Measurements from ENCODE around the gene PCGF3.
A peak's percentile ranks its signal among the peaks of the same experiment; 100 is the strongest.
"Not testable (repeated sequence)": the region's sequence is repeated elsewhere in the genome, so short reads cannot be mapped to it uniquely, and the experiment has no call there.

Gene PCGF3

DNA sequence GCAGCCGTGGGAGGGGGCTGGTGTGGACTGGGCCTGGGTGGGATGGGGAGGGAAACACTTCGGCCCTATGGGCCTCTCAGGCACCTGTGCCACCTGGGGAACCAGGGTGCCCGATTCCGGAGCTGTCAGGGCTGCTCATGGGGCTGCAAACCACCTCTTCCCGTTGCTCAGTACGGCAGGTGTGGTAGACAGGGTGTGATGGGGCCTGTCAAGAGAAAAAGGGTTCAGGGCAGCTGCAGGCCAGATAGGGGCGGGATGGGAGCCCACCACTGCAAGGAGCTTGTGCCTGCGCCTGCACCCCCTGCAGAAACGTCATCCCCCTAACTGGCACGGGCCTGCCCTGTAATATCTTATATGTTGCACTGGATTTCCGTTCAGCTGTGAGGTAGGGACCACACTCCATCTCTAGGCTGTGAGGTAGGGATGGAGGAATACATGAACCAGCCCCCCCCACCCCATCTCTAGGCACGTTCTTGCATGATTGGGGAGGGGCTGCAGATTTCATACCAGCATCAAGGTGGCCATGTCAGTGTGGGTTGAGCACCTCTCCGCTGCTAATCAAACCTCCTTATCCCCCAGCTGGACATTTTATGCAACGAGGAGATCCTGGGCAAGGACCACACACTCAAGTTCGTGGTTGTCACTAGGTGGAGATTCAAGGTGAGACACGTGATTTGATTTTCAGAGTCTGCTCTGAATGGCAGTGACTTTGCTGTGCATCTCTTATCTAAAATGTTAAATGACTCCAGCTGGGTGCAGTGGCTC, 59.0 kb downstream of the PCGF3 start:
- DNase-seq (ENCODE audit: low spot score), result no peak

DNA sequence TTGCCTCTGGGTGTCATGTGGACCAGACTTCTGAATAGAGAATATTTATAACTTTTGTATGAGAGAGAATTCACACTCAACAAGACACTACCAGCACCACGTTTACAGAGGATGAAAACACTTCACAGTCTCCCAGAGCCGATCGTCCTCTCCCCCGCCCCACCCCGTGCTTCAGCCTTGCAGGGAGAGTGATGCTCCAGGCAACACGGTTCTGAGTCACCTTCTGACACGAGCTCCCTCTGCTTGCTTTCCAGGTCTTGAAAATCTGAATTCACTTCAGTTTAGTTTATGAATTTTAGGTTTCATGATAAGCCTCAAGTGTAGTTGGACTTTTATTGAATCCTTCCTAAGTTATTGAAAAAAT, 60.5 kb downstream of the PCGF3 start:
- DNase-seq (ENCODE audit: low spot score), result no peak

DNA sequence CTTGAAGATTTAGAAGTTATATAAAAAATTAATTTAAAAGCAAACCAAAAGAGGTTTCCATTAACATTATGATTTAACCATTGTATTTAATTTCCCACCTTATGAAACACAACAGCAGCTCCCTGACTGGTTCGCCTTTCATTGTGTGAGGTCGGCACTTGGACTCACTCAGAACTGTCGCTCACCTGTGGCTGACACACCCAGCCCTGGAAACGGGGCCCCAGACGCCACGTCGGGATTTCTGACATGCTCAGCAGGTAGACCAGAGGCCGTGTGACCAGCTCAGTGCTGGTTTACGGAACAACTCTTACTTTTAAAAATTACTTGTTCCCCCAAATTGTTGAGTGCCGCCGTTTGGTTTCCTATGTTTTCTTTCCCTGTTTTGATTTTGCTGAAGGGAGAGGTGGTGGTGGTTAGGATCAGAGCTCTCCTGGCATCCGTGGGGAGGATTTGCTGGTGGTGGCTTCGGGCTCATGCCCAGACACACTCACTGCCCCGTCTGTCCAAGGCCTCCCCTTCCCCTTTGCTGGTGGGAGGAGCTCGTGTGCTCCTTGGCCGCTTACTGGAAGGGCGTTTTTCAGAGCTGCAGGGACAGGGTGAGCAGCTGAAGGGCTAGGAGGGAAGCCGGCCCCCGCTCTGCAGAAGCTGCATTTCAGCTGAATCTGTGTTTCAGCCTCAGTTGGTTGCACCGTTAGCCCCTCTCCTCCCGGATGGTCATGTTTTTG, 61.1 kb downstream of the PCGF3 start:
- no peak for DNase-seq (ENCODE audit: low spot score)

DNA sequence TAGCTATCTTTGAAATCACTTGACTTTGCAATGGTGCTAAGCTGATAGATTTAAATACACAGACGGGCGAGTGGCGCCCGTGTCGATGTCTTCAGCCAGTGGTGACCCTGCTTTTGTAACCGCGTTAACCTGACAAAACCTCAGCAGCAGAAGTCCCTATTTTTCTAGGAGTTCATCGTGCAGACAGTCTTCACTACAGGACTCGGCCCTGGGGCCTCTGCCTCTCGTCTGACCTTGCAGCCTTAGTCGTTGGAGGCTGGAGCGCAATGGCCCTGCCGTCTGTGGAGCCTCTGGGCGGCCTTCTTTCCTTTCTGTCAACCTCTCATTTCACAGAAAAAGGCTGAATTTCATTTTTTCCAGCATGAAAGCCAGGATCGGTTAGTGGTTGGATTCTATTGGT, 62.4 kb downstream of the PCGF3 start:
- DNase-seq (ENCODE audit: low spot score), result no peak

DNA sequence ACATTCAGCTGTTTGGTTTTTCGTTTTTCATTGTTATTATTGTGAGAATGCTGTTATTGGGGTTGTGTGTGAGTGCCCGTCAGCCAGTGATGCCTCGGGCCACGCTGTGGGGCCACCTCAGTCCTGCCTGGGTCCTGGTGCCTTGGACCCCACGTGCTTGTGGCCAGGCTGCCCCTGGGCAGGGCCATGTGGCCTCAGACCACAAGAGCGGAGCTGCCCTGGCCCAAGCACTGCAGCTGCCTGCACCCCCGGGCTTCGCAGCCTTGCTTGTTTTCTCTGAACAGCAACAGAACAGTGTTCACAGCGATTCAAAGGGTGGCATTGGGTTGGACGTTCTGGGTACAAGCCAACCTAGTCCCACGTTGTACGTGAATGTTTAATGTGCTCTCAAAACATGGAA, 63.4 kb downstream of the PCGF3 start:
- no peak for DNase-seq (ENCODE audit: low spot score)

DNA sequence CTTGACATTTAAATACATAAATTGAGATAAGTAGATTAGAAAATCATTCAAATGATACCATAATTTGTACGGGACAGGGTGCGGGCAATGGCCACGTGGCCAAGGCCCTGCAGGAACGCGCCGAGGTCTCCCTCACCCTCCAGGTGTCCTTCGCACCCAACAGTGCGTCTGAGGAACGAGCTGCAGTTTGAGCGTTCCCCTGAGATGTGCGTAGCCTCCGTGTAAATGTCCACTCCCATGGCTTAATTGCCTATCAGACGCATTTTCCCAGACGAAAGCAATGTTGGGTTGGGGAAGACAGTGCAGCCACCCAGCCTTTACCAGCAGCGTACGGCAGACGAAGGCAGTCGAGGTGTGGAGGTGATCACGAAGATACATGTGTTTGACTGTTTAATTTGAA, 63.9 kb downstream of the PCGF3 start:
- DNase-seq (ENCODE audit: low spot score), result no peak

DNA sequence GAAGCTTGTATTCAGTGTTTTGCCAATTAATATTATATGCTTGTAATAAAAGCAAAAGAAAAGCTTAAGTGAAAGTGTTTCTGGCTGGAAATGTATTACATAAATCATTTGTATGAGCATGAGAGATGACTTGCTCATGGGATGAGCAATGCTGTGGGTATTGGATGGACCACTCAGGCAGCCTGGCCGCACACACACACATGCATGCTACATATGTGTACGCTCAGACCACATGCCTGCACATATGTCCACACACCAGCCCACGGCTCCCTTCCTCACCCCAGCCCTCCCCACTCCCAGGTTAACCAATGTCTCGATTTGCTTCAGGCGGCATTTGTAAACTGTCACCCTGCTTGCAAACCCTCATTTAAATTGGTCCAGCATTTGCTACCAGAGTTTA, 64.4 kb downstream of the PCGF3 start:
- DNase-seq (ENCODE audit: low spot score), result no peak

DNA sequence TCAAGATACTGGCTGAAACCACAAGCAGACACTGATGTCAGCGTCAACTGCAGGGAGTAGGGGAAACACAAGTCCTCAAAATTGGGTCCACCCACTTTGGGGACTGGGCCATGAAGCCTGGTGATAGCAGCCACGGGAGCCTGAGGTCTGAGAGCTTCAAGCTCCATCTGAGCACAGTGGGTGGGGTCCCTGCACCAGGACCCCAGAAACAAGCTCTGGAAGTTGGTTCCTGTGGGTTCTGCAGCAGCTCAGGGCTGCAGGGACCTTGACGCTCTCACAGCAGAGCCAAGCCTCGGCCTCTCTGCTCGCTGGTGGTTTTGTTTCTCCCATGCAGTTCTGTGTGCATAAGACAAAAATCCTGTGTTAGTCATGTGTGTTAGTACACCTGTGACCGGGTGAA, 65.8 kb downstream of the PCGF3 start:
- no peak for DNase-seq (ENCODE audit: low spot score)

DNA sequence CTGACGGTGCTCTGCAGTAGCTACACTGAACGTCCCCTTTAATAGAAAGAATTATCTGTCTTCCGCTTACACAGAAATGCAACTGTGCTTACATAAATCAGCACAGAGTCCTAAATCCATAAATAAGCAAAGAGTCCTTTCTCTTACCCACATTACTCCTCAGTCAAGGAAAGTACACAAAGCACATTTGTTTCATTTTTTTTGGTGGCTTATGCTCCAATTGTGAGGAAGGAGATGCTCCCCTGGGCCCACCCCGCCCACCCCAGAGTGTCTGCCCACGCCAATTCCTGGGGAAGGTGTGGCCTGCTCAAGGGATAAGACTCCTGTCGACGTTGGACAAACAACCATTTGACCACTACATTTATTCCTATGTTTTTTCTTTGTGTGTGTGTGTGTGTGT, 66.5 kb downstream of the PCGF3 start:
- no peak for DNase-seq (ENCODE audit: low spot score)

DNA sequence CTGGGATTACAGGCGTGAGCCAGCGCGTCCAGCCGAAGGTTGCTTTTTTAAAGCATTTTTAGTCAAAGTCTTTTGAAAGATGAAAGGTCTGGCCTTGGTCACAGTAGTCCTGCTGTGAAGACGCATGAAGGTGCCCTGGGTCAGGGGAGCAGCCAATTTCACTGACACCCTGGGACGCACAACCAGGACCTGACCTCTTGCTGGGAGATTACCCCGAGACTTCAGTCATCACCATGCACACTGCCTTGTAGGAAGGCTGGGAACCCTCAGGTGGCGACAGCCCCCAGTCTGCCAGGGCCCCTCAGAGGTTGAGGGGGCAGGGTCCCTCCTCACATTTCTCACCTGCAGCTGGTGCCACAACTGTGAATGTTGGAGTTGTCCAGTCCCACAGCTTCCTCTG, 67.1 kb downstream of the PCGF3 start:
- no peak for DNase-seq (ENCODE audit: low spot score)

DNA sequence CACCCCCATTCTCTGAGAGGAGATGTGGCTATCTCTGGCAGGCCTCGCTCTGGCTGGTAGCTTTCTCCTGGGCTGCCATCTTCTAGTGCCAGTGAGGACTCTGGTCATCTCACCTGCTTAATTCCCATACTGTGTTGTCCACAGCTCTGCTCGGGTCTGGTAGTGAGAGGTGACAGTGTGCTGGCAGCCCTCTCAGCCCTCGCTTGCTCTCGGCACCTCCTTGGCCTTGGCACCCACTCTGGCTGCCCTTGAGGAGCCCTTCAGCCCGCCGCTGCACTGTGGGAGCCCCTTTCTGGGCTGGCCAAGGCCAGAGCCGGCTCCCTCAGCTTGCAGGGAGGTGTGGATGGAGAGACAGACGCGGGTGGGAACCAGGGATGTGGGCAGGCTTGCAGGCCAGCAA, 67.6 kb downstream of the PCGF3 start:
- DNase-seq (ENCODE audit: low spot score), result no peak

DNA sequence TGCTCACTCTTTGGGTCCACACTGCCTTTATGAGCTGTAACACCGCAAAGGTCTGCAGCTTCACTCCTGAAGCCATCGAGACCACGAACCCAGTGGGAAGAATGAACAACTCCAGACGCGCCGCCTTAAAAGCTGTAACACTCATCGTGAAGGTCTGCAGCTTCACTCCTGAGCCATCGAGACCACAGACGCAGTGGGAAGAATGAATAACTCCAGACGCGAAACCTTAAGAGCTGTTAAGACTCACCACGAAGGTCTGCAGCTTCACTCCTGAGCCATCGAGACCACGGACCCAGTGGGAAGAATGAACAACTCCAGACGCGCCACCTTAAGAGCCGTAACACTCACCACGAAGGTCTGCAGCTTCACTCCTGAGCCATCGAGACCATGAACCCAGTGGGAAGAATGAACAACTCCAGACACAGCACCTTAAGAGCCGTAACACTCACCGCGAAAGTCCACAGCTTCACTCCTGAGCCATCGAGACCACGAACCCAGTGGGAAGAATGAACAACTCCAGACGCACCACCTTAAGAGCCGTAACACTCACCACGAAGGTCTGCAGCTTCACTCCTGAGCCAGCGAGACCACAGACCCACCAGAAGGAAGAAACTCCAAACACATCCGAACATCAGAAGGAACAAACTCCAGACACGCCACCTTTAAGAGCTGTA, 68.9 kb downstream of the PCGF3 start:
- DNase-seq (ENCODE audit: low spot score), result not testable (repeated sequence)

DNA sequence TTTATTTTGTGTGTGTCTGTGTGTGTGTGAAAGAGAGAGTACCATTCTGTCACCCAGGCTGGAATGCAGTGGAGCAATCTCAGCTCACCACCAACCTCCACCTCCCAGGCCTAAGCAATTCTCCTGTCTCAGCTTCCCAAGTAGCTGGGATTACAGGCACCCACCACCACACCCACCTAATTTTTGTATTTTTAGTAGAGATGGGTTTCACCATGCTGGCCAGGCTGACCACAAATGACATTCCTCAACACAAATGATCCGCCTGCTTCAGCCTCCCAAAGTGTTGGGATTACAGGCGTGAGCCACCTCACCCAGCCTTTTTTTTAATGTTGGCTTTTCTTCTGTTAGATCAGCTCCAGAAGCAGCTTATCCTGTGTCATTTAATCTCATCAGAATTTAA, 69.9 kb downstream of the PCGF3 start:
- DNase-seq (ENCODE audit: low spot score), result not testable (repeated sequence)

DNA sequence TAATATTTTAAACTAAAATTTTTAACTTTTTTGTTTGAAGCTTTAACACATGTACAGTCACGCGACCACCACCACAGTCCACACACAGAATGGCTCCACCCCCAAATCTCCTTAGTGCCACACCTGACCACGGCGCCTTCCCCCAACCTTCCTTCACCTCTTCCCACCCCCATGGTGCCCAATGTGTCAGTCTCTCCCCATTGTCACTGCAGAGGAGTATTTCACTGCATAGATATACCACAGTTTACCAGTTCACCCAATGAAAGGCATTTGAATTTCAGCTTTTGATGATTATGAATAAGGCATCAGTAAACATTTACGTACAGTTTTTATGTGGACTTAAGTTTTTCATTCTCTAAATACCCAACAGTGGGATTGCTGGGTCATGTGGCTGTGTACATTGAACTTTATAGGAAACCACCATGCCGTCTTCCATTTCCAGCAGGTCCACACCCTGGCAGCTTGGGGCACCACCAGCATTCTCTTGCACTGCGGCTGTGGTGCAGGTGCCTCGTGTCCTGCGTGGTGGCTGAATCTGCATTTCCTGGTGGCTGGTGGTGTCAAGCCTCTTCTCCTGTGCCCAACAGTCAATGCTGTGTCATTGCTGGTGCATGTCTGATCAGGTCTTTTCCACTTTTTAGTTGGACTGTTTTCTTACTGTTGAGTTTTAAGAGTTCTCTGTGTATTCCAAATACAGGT, 71.3 kb downstream of the PCGF3 start:
- DNase-seq (ENCODE audit: low spot score), result no peak

DNA sequence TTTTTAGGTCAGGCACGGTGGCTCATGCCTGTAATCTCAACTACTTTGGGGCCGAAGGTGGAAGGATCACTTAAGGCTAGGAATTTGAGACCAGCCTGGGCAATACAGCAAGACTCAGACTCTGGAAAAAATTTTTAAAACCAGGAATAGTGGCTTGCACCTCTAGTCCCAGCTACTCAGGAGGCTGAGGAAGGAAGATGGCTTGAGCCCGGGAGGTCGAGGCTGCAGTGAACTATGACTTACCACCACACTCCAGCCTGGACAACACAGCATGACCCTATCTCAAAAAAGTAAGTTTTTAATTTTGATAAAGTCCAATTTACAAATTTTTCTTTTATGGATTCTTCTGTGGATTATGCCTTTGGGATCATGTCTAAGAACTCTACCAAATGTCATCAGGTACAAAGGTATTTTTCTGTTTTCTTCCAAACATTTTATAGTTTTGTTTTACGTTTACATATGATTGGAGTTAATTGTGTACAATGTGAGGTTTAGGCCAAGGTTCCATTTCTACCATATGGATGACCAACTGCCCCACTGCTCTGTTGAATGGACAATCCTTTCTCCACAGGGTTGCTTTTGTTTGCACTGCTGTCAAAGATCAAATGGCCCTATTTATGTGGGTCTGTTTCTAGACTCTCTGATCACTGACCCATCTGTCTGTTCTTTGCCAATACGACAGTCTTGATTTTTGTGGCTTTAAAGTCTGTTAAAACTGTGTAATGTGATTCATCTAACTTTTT, 72.1 kb downstream of the PCGF3 start:
- no peak for DNase-seq (ENCODE audit: low spot score)

DNA sequence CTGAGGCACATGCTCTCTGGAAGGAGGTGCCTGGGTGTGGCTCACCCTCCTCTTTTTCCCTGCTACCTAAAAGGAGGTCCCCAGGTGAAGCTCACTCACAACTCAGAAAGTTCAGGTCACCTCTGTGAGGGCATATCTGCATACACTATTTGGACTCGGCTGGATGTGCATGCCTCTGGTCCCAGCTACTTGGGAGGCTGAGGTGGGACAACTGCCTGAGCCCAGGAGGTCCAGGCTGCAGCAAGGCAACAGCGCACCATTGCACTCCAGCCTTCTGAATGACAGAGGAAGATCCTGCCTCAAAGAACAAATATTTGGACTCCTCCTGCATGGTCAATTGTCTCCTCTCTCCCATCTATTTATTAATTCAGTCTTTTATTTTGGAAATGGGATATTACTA, 73.9 kb downstream of the PCGF3 start:
- no peak for DNase-seq (ENCODE audit: low spot score)

DNA sequence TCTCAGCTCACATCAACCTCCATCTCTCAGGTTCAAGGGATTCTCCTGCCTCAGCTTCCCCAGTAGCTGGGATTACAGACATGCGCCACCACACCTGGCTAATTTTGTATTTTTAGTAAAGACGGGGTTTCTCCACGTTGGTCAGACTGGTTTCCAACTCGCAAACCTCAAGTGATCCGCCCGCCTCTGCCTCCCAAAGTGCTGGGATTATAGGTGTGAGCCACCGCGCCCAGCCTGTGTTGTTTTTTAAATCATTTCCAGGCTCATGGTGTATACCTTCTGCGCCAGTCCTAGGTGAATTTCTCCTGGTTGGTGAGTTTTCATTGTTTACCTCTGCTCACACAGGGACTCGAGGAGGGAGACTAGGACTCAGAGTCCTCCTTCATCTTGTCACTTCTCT, 74.6 kb downstream of the PCGF3 start:
- DNase-seq (ENCODE audit: low spot score), result not testable (repeated sequence)

DNA sequence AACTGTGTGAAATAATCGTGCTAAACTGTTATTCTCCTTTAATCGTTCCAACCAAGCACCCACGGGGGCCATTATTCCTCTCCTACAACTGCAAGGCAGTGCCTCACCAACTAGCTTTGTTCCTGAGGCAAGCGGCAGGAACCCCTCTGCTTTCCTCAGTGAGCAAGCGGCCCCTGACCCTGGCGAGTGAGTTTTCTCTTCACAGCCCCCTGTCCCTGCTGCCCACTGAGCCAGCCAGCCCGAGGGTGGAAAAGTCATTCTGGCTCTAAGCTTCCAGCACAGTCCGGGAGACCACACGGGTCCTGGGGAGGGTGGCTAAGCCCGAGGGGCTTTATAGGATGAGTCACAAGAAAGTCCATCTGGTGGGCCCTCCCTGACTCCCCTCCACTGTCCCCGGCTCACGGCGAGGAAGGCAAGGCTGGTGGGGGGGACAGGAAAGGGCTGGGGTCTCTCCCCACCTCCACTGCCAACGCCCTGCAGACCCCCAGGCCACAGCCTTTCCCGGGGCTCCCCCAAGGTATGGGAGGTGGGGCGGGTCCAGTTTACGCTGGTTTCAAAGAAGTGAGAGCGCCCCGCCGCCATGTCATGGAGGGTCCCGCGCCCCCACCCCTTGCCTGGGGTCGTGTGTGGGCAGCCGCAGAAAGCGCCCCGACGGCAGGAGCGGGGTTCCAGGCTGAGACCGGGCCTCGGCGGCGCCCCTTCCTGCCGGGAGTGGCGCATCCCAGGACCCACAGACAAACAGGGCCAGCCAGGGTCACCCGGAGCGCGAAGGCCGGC, 75.3 kb downstream of the PCGF3 start:
- DNase-seq (ENCODE audit: low spot score), result no peak

DNA sequence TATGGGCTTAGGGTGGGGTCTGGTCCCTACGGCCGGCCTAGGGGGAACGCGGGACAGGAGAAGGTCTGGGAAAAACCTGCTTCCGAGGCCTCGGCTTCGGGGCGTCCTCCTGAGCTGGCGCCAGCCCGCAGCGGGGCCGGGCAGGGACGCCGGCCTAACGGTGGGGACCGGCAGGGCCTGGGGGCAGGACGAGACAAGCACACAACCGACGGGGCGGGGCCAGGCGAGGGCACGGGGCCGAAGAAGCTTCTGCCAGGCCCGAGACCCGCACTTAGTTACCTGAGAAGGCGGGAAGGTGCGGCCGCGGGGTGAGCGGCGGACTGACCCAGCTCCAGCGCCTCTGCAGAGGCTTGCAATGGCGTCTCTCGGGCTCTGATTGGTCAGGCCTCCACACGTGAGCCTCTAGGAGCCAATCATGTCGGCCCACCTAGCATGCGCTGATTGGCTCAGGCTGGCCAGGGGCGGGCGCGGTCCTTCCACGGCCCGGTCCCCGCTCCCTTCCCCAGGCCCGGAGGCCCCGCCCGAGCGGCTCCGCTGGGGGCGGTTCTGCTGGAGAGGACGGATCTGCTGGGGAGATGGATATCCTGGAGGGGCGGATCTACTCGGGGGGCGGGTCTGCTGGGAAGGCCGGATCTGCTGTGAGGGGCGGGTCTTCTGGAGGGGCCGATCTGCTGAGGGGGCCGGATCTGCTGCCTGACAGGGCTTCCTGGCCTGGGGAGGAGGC, 76.0 kb downstream of the PCGF3 start:
- peak; percentile 94 for DNase-seq (ENCODE audit: low spot score)
